DND-41 (cell line): Measurements from ENCODE around the gene TM9SF3.

ENCODE experiments used
- ATAC-seq: fragments of 200-7000 bp; cut with Tn5 transposase; 3 replicates; pipeline ENCODE4 v1.9.1; 2021; ENCODE audit warnings: low read depth; ENCODE audit not compliant: insufficient read depth
- DNase-seq: peaks from one replicate; pipeline ENCODE4 v3.0.0-alpha.2; 2020
- H2AFZ ChIP-seq: 2 replicates; pipeline ENCODE4 v1.6.0; 2012; ENCODE audit warnings: low read depth, low read length
- H3K27ac ChIP-seq: 2 replicates; pipeline ENCODE4 v1.5.1; 2012; ENCODE audit warnings: low read length, inconsistent platforms
- H3K27me3 ChIP-seq: fragments of 200-600 bp; sonication (generic); 2 replicates; pipeline ENCODE4 v1.6.0; 2012; ENCODE audit warnings: low read length, mild to moderate bottlenecking, inconsistent platforms; ENCODE audit not compliant: insufficient read depth, poor library complexity
- H3K36me3 ChIP-seq: 2 replicates; pipeline ENCODE4 v1.5.1; 2012; ENCODE audit warnings: low read length, inconsistent platforms; ENCODE audit not compliant: insufficient read depth
- H3K4me1 ChIP-seq: 2 replicates; pipeline ENCODE4 v1.5.1; 2012; ENCODE audit warnings: mild to moderate bottlenecking, low read length; ENCODE audit not compliant: insufficient read depth
- H3K4me2 ChIP-seq: 2 replicates; pipeline ENCODE4 v1.6.0; 2012; ENCODE audit warnings: mild to moderate bottlenecking, moderate library complexity, low read length, inconsistent platforms; ENCODE audit not compliant: insufficient read depth
- H3K4me3 ChIP-seq, 2 experiments: fragments of 200-600 bp in 1 of 2; shearing (Covaris generic) in 1 of 2; 2 replicates each; pipeline ENCODE4 v1.5.1; 2012 to 2016; ENCODE audit warnings: inconsistent platforms in 2 of 2, low read length in 2 of 2, mild to moderate bottlenecking in 2 of 2, low read depth in 1 of 2, moderate library complexity in 1 of 2
- H3K79me2 ChIP-seq: 2 replicates; pipeline ENCODE4 v1.6.0; 2012; ENCODE audit warnings: low read length, inconsistent platforms; ENCODE audit not compliant: insufficient read depth
- H3K9ac ChIP-seq: 2 replicates; pipeline ENCODE4 v1.6.0; 2012; ENCODE audit warnings: low read depth, mild to moderate bottlenecking, inconsistent platforms, low read length, moderate library complexity
- H3K9me3 ChIP-seq: 2 replicates; pipeline ENCODE4 v1.5.1; 2012; ENCODE audit warnings: low read length, moderate library complexity, mild to moderate bottlenecking, inconsistent platforms; ENCODE audit not compliant: insufficient read depth, severe bottlenecking
- H4K20me1 ChIP-seq: 2 replicates; pipeline ENCODE4 v1.6.0; 2012; ENCODE audit warnings: low read length; ENCODE audit not compliant: insufficient read depth
- EZH2 ChIP-seq: IDR thresholded peaks from 3 replicates; pipeline ENCODE4 v1.6.1; 2012; ENCODE audit warnings: borderline replicate concordance, low read depth, mild to moderate bottlenecking, moderate library complexity, low read length, inconsistent platforms; ENCODE audit not compliant: severe bottlenecking
- TF ChIP-seq, protein P1 (sequence below): IDR thresholded peaks from 2 replicates; pipeline ENCODE4 v1.5.1; 2012; ENCODE audit warnings: borderline replicate concordance, low read length, moderate library complexity, mild to moderate bottlenecking; ENCODE audit not compliant: poor library complexity, severe bottlenecking; ENCODE audit errors: extremely low read depth

The TM9SF3 gene

DNA sequence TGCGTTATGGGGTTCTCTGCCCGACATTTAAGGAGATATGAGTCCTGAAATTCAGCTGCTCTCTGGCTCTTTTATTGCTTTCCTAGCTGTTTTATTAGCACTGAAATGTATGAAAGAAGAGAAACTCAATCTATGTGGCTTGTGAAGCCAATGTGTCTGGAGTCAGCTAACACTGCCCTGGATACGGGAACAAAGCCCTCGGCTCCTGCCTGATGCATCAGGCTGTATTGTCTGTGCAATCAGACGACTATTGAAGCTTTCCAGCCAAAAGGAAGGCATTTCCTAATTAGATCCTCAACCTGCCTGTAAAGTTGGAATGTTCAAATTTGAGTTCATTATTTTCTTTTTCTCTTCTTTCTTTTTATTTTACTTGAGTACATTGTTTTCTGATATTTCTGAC lies 22.0 kb upstream of the TM9SF3 start:
- Histone ChIP-seq H2AFZ (no peak overlapping the region), H3K9me3 (no peaks in the 10 kb centered on the region), H3K4me1 (no peaks in the 10 kb centered on the region), H4K20me1 (no peaks in the 10 kb centered on the region), H3K27ac (no peak overlapping the region), H3K36me3 (no peaks in the 10 kb centered on the region), H3K4me2 (no peak overlapping the region), H3K4me3 (no peak overlapping the region), H3K27me3 (no peaks in the 10 kb centered on the region), H3K79me2 (no peaks in the 10 kb centered on the region), H3K9ac (no peak overlapping the region)
- TF ChIP-seq EZH2: no peak
- TF ChIP-seq, protein P1, sequence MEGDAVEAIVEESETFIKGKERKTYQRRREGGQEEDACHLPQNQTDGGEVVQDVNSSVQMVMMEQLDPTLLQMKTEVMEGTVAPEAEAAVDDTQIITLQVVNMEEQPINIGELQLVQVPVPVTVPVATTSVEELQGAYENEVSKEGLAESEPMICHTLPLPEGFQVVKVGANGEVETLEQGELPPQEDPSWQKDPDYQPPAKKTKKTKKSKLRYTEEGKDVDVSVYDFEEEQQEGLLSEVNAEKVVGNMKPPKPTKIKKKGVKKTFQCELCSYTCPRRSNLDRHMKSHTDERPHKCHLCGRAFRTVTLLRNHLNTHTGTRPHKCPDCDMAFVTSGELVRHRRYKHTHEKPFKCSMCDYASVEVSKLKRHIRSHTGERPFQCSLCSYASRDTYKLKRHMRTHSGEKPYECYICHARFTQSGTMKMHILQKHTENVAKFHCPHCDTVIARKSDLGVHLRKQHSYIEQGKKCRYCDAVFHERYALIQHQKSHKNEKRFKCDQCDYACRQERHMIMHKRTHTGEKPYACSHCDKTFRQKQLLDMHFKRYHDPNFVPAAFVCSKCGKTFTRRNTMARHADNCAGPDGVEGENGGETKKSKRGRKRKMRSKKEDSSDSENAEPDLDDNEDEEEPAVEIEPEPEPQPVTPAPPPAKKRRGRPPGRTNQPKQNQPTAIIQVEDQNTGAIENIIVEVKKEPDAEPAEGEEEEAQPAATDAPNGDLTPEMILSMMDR: no peak
- DNase-seq (no peak), ATAC-seq (no peak)

DNA sequence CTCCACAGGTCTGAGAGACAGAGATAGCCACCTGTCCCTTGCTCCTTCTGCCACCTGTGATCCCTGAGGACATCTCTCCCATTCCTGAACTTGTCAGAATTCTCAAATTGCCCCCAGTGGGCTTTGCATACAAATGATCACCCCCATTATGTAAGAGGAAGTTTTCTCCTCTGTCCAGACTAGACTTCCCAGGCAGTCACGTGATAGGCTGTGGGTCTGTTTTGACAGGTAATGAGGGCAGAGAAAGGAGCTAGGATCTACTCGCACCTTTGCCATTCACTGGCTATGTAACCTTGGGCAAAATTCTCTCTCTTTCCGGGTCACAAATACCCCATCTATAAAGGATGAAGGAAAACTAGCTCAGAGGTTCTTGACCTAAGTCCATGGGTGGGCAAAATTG lies 21.4 kb upstream of the TM9SF3 start:
- DNase-seq (no peak), ATAC-seq (no peak)
- H3K79me2 ChIP-seq: no peaks in the 10 kb centered on the region
- H3K4me3 ChIP-seq: no peak overlapping the region
- no peak overlapping the region for H2AFZ ChIP-seq
- no peaks in the 10 kb centered on the region for H3K36me3 ChIP-seq
- no peak overlapping the region for H3K27ac ChIP-seq
- no peaks in the 10 kb centered on the region for H3K27me3 ChIP-seq
- no peak overlapping the region for H3K9ac ChIP-seq
- no peaks in the 10 kb centered on the region for H3K4me1 ChIP-seq
- H3K9me3 ChIP-seq: no peaks in the 10 kb centered on the region
- no peaks in the 10 kb centered on the region for H4K20me1 ChIP-seq
- no peak for TF ChIP-seq EZH2
- TF ChIP-seq, protein P1: no peak
- no peak overlapping the region for H3K4me2 ChIP-seq

DNA sequence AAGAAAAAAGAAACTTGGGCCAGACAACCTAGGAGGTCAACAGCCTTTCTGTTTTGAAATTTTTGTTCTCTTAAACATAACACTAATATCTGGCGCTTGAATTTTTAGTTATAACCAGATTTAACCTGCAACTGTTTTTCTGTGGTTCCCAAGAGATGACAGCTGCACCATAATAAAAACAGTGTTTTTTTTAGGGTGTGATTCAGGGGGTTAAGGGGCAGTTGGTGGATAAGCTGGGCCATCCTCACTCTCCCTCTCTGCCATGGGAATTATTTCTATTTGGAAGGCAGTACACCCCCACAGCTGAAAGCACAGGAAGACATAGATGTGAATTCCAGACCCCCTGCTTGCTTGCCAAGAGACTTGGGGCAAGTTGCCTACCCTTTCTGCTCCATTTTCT lies 20.1 kb upstream of the TM9SF3 start:
- no peak overlapping the region for H3K4me2 ChIP-seq
- TF ChIP-seq, protein P1: no peak
- TF ChIP-seq EZH2: no peak
- H3K27ac ChIP-seq: no peak overlapping the region
- no peaks in the 10 kb centered on the region for H3K9me3 ChIP-seq
- no peak overlapping the region for H2AFZ ChIP-seq
- no peaks in the 10 kb centered on the region for H3K36me3 ChIP-seq
- no peaks in the 10 kb centered on the region for H4K20me1 ChIP-seq
- no peaks in the 10 kb centered on the region for H3K4me1 ChIP-seq
- H3K27me3 ChIP-seq: peaks cover 5% of the 10 kb centered on the region
- no peak overlapping the region for H3K9ac ChIP-seq
- H3K4me3 ChIP-seq: no peak overlapping the region
- ATAC-seq (no peak), DNase-seq (no peak)
- no peaks in the 10 kb centered on the region for H3K79me2 ChIP-seq

DNA sequence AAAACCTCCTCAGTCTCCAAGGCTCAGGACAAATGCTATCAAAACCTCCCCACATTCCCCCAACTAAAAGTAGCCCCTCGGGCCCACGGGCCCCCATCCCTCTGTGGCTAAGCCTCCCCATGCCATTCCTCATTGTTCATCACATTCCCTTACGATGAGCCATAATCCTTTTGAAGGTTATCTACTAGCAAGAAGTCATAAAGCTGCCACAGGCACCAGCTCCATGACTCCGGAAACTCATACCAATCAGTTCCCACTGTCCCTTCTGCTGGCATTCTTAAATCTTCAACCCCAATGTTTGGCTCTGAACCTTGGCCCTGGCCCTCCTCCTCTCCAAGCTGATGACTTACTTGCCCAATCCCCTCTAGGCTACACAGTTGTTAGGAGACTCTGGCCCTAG lies 19.4 kb upstream of the TM9SF3 start:
- DNase-seq (no peak), ATAC-seq (no peak)
- Histone ChIP-seq H3K79me2 (no peaks in the 10 kb centered on the region), H3K27ac (no peak overlapping the region), H3K4me2 (no peak overlapping the region), H3K9me3 (no peaks in the 10 kb centered on the region), H3K9ac (no peak overlapping the region), H3K4me1 (no peaks in the 10 kb centered on the region), H4K20me1 (no peaks in the 10 kb centered on the region), H3K4me3 (no peak overlapping the region), H2AFZ (no peak overlapping the region), H3K27me3 (peaks cover 5% of the 10 kb centered on the region), H3K36me3 (no peaks in the 10 kb centered on the region)
- no peak for TF ChIP-seq EZH2
- TF ChIP-seq, protein P1: no peak
